GM21360 (cell line): ENCODE measurements around the gene IQCK.
A peak's percentile ranks its signal among the peaks of the same experiment; 100 is the strongest.
"Not testable (repeated sequence)": the region's sequence is repeated elsewhere in the genome, so short reads cannot be mapped to it uniquely, and the experiment has no call there.

Experiments
- ATAC-seq: cut with Tn5 transposase; IDR thresholded peaks from one replicate; pipeline ENCODE4 v1.9.1; 2021; ENCODE audit warnings: mild to moderate bottlenecking, moderate library complexity; ENCODE audit not compliant: unreplicated experiment

Gene IQCK

GRCh38 chr16:19717741-19718623 lies at the start of gene IQCK, which contains the start of gene KNOP1:
Gene IQCK (plus strand): TSS chr16:19718271. CDS start chr16:19718307, 36 bp downstream.
Gene KNOP1 (minus strand): TSS chr16:19718227. CDS start chr16:19715035, 3,192 bp downstream.
- ATAC-seq, result peak; percentile 91

GRCh38 chr16:19672378-19672777 lies 45.7 kb upstream of the IQCK start:
- ATAC-seq, result no peak

GRCh38 chr16:19674485-19674884 lies 43.6 kb upstream of the IQCK start:
- ATAC-seq, result no peak

GRCh38 chr16:19677402-19677801 lies 40.7 kb upstream of the IQCK start:
- no peak for ATAC-seq

GRCh38 chr16:19678804-19679203 lies 39.3 kb upstream of the IQCK start:
- no peak for ATAC-seq

- ATAC-seq, result not testable (repeated sequence)
Observed at GRCh38 chr16:19679281-19679680, 38.8 kb upstream of the IQCK start.

- no peak for ATAC-seq
Observed at GRCh38 chr16:19680881-19681340, 37.2 kb upstream of the IQCK start.

- ATAC-seq, result no peak
Observed at GRCh38 chr16:19681637-19682036, 36.4 kb upstream of the IQCK start.

- no peak for ATAC-seq
Observed at GRCh38 chr16:19683453-19684236, 34.4 kb upstream of the IQCK start.

GRCh38 chr16:19685176-19685575 lies 32.9 kb upstream of the IQCK start:
- no peak for ATAC-seq

- ATAC-seq, result no peak
Observed at GRCh38 chr16:19687279-19687678, 30.8 kb upstream of the IQCK start.

- ATAC-seq, result no peak
Observed at GRCh38 chr16:19688396-19689024, 29.6 kb upstream of the IQCK start.

GRCh38 chr16:19689342-19689741 lies 28.7 kb upstream of the IQCK start:
- no peak for ATAC-seq

GRCh38 chr16:19690196-19690595 lies 27.9 kb upstream of the IQCK start:
- ATAC-seq, result no peak

GRCh38 chr16:19691161-19691711 lies 26.8 kb upstream of the IQCK start:
- ATAC-seq, result no peak

- no peak for ATAC-seq
Observed at GRCh38 chr16:19694989-19695388, 23.1 kb upstream of the IQCK start.

GRCh38 chr16:19696328-19696727 lies 21.7 kb upstream of the IQCK start:
- no peak for ATAC-seq

GRCh38 chr16:19696961-19697360 lies 21.1 kb upstream of the IQCK start:
- ATAC-seq, result no peak

- ATAC-seq, result no peak
Observed at GRCh38 chr16:19697756-19698318, 20.2 kb upstream of the IQCK start.
